ENCODE results near the gene C15orf40.

DNA sequence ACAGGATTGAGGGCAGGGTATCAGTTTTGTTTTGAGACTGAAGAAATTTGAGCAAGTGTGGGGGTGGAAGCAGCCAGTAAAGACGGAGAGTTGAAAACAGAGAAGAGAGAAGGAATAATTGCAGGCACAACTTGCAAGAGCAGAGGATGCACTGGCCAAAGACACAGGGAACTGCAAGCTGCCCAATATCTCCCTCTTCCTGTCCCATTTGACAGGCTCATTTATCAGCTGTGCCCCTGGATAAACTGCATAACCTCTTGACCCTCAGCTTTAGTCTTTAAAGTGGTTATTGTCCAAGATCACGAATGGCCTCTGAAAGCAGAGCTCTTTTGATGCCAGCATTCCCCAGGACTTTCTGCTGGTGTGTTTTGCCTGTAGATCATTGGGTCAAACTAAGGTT, 30.5 kb downstream of the C15orf40 start:
- TF ChIP-seq, protein P1, sequence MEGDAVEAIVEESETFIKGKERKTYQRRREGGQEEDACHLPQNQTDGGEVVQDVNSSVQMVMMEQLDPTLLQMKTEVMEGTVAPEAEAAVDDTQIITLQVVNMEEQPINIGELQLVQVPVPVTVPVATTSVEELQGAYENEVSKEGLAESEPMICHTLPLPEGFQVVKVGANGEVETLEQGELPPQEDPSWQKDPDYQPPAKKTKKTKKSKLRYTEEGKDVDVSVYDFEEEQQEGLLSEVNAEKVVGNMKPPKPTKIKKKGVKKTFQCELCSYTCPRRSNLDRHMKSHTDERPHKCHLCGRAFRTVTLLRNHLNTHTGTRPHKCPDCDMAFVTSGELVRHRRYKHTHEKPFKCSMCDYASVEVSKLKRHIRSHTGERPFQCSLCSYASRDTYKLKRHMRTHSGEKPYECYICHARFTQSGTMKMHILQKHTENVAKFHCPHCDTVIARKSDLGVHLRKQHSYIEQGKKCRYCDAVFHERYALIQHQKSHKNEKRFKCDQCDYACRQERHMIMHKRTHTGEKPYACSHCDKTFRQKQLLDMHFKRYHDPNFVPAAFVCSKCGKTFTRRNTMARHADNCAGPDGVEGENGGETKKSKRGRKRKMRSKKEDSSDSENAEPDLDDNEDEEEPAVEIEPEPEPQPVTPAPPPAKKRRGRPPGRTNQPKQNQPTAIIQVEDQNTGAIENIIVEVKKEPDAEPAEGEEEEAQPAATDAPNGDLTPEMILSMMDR (IDR thresholded peaks at IDR 0.05): no peak
- TF ChIP-seq POLR2A (IDR thresholded peaks at IDR 0.05): no peak
